Neuronal stem cell (in vitro differentiated cells): ENCODE measurements around the gene FCHSD1.

Source experiments
- DNase-seq: peaks from one replicate; pipeline ENCODE4 v3.0.0-alpha.2; 2013; ENCODE audit warnings: low spot score
- H2AFZ ChIP-seq: one replicate; pipeline ENCODE4 v1.6.1; 2013; ENCODE audit warnings: mild to moderate bottlenecking, low read length, inconsistent platforms
- H2AK5ac ChIP-seq: 2 replicates; pipeline ENCODE4 v1.6.1; 2013; ENCODE audit warnings: low read depth, mild to moderate bottlenecking, inconsistent platforms, low read length, moderate library complexity, mixed read lengths
- H2BK120ac ChIP-seq: 2 replicates; pipeline ENCODE4 v1.6.1; 2013; ENCODE audit warnings: low read depth, mild to moderate bottlenecking, inconsistent platforms, low read length, moderate library complexity, mixed read lengths
- H2BK12ac ChIP-seq: one replicate; pipeline ENCODE4 v1.6.1; 2013; ENCODE audit warnings: low read length, inconsistent platforms
- H2BK15ac ChIP-seq: 2 replicates; pipeline ENCODE4 v1.6.1; 2013; ENCODE audit warnings: mild to moderate bottlenecking, low read length, inconsistent platforms, mixed read lengths
- H2BK5ac ChIP-seq: one replicate; pipeline ENCODE4 v1.6.1; 2013; ENCODE audit warnings: inconsistent platforms, mild to moderate bottlenecking, low read length, moderate library complexity
- H3K14ac ChIP-seq: one replicate; pipeline ENCODE4 v1.6.1; 2013; ENCODE audit warnings: low read length, inconsistent platforms
- H3K18ac ChIP-seq: 2 replicates; pipeline ENCODE4 v1.6.1; 2013; ENCODE audit warnings: low read length, inconsistent platforms
- H3K23ac ChIP-seq: 2 replicates; pipeline ENCODE4 v1.6.1; 2013; ENCODE audit warnings: low read depth, mild to moderate bottlenecking, mixed read lengths, low read length, inconsistent platforms; ENCODE audit not compliant: poor library complexity
- H3K27ac ChIP-seq: replicated peaks from 3 replicates; pipeline ENCODE4 v1.5.1; 2013; ENCODE audit warnings: low read length, inconsistent platforms
- H3K27me3 ChIP-seq, 3 experiments: 2 replicates each; pipeline ENCODE4 v1.6.1; 2013; ENCODE audit warnings: low read length in 3 of 3, mild to moderate bottlenecking in 2 of 3, inconsistent platforms in 1 of 3, low read depth in 1 of 3, mixed read lengths in 1 of 3, moderate library complexity in 1 of 3; ENCODE audit not compliant: control insufficient read depth in 3 of 3, insufficient read depth in 3 of 3
- H3K36me3 ChIP-seq, 2 donors: replicated peaks in 1 of 2; 2 replicates each; pipeline ENCODE4 v1.6.1; 2013; ENCODE audit warnings: low read length in 2 of 2; ENCODE audit not compliant: control insufficient read depth in 2 of 2, insufficient read depth in 2 of 2
- H3K4ac ChIP-seq: 2 replicates; pipeline ENCODE4 v1.6.1; 2013; ENCODE audit warnings: inconsistent platforms, mild to moderate bottlenecking, low read length, moderate library complexity
- H3K4me1 ChIP-seq, 2 donors: 1 replicate in 1 of 2; 2 replicates in 1 of 2; pipeline ENCODE4 v1.6.1; 2013; ENCODE audit warnings: low read length in 2 of 2, low read depth in 1 of 2; ENCODE audit not compliant: control insufficient read depth in 2 of 2, insufficient read depth in 1 of 2
- H3K4me2 ChIP-seq: one replicate; pipeline ENCODE4 v1.6.1; 2013; ENCODE audit warnings: mild to moderate bottlenecking, low read length, inconsistent platforms; ENCODE audit not compliant: insufficient read depth, poor library complexity, severe bottlenecking
- H3K4me3 ChIP-seq, 2 donors: 2 replicates each; pipeline ENCODE4 v1.5.1; 2013; ENCODE audit warnings: low read length in 2 of 2, mild to moderate bottlenecking in 2 of 2, inconsistent platforms in 1 of 2, moderate library complexity in 1 of 2
- H3K79me1 ChIP-seq: one replicate; pipeline ENCODE4 v1.6.1; 2013; ENCODE audit warnings: low read depth, mild to moderate bottlenecking, inconsistent platforms, low read length, moderate library complexity
- H3K9ac ChIP-seq: one replicate; pipeline ENCODE4 v1.6.1; 2013; ENCODE audit warnings: mild to moderate bottlenecking, low read depth, low read length, inconsistent platforms; ENCODE audit not compliant: poor library complexity
- H3K9me3 ChIP-seq, 2 donors: replicated peaks in 1 of 2; 2 replicates each; pipeline versions ENCODE3 to v1.6.1; 2013; ENCODE audit warnings: low read length in 2 of 2, mild to moderate bottlenecking in 2 of 2, inconsistent platforms in 1 of 2, low read depth in 1 of 2, mixed read lengths in 1 of 2, moderate library complexity in 1 of 2; ENCODE audit not compliant: control insufficient read depth in 2 of 2, insufficient read depth in 1 of 2
- H4K8ac ChIP-seq: one replicate; pipeline ENCODE4 v1.6.1; 2013; ENCODE audit warnings: low read depth, mild to moderate bottlenecking, inconsistent platforms, low read length, moderate library complexity
- H4K91ac ChIP-seq: one replicate; pipeline ENCODE4 v1.6.1; 2013; ENCODE audit warnings: low read length, low read depth, mild to moderate bottlenecking, inconsistent platforms; ENCODE audit not compliant: poor library complexity
- WGBS, 2 donors: extraction: QIAGEN DNeasy Blood & Tissue Kit; methylation state at CpG; one replicate each; pipeline ENCODE4 v1.1.7; 2013; ENCODE audit warnings: missing lambda C conversion rate in 2 of 2, mixed read lengths in 1 of 2; ENCODE audit not compliant: insufficient read length in 2 of 2, insufficient replicate concordance in 1 of 2; ENCODE audit errors: extremely low coverage in 2 of 2; 5-methylcytosine and 5-hydroxymethylcytosine counted together

The FCHSD1 gene

DNA sequence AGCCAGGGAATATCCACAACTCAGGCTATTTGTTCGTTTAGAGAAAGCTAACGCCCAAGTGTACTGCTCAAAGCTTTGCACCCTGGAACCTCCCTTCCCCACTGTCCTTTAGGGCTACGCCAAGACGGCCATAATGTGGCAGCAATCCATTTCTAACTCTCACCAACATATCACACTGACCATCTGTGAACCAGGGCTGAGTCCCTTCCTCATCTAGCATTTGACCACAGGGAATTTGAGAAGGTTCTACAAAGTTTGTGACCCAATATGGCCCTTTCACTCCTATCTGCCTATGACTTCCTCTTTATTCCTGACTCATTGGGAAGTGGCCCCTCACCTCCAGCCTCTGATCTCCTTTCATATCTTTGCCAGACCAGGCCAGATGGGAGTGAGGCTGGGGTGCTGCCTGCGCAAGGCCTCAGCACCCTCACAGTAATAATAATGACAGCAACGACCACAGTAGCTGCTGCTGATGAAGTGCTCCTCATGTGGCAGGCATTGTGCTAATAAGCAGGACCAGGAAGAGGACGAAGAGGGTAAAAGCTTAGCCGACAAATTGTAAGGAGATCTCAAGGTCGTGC, 40.2 kb upstream of the FCHSD1 start:
- Histone ChIP-seq H3K4me3 (no peak overlapping the region), H4K91ac (no peak overlapping the region), H4K8ac (no peak overlapping the region), H3K27ac (no peak overlapping the region), H2AK5ac (no peak overlapping the region), H3K18ac (no peak overlapping the region), H3K9ac (no peak overlapping the region), H3K4me1 (peaks cover 22 to 29% of the 10 kb centered on the region in 2 donors), H3K23ac (no peak overlapping the region), H2AFZ (no peak overlapping the region), H3K4ac (no peak overlapping the region), H3K4me2 (no peak overlapping the region), H3K14ac (no peak overlapping the region), H3K79me1 (no peaks in the 10 kb centered on the region), H3K27me3 (peaks cover 0 to 23% (median 0%) of the 10 kb centered on the region in 3 experiments), H2BK5ac (no peak overlapping the region), H2BK12ac (no peak overlapping the region), H2BK120ac (no peak overlapping the region), H3K36me3 (no peaks in the 10 kb centered on the region), H2BK15ac (no peak overlapping the region), H3K9me3 (no peaks in the 10 kb centered on the region)
- no CpG with 5 or more reads among the region's 9 CpGs for WGBS, 2 donors
- no peak for DNase-seq

DNA sequence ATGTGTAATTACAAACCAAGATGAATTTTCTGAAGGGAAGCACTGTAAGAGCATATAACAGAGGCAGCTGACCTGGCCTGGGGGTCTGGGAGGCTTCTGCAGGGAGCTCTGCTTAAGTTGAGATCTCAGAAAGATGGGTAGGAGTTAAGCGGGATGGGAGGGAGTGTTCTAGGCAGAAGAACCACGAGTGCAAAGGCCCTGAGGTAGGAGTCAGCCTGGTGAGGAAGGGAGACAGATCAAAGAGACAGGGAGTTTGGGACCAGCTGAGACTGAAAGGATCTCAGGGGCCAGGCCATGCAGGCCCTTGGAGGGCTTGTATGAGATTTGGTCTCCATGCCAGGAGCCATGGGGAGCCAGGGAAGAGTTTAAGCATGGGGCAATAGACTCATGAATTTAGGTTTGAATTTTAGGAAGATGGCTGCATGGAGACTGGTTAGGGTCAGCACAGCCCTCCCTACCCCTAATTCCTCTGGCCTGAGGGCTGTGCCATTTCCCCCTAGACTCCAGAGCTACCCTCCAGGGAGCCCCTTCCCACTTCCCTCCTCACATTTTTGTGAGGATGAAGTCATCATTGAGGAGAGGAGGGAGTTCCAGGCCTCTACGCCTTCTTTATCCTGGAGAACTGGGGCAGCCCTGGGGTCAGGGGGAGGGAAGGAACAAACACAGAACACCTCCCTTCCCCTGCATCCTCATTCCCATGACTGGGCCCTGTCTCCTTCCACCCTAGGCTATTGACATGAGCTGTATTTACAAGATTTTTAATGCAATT, 35.6 kb upstream of the FCHSD1 start:
- no CpG with 5 or more reads among the region's 3 CpGs for WGBS, 2 donors
- Histone ChIP-seq H2AK5ac (peak overlapping the region; percentile 79), H2AFZ (peak overlapping the region; percentile 69), H3K23ac (no peak overlapping the region), H3K79me1 (no peaks in the 10 kb centered on the region), H2BK15ac (no peak overlapping the region), H3K14ac (no peak overlapping the region), H3K27me3 (peaks cover 0 to 10% (median 0%) of the 10 kb centered on the region in 3 experiments), H3K27ac (peak overlapping the region; percentile 65), H3K4me1 (peaks cover 23 to 27% of the 10 kb centered on the region in 2 donors), H3K4me3 (no peak overlapping the region), H3K4ac (no peak overlapping the region), H3K36me3 (no peaks in the 10 kb centered on the region), H2BK120ac (peak overlapping the region; percentile 78), H3K4me2 (no peak overlapping the region), H3K9me3 (no peaks in the 10 kb centered on the region), H3K18ac (peak overlapping the region; percentile 7), H2BK12ac (no peak overlapping the region), H2BK5ac (no peak overlapping the region), H4K91ac (no peak overlapping the region), H4K8ac (no peak overlapping the region), H3K9ac (no peak overlapping the region)
- no peak for DNase-seq

DNA sequence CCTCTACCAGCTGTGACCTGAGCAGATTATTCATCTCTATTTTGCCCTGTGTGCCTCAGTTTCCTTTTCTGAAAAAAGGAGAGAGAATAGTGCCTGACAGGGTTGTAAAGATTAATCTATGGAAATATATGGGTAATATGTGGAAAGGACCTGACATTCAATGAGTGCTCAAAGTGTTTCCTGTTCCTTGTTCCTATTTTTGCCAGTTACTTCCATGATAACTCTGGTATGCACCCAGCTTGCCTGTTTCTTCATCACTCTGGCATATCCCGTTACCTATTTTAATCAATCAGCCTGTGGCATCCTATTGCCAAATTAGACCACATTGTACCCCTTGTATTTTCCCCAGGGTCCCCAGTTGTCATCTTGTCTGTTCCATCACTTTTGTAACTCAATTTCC, 34.4 kb upstream of the FCHSD1 start:
- no peaks in the 10 kb centered on the region for H3K36me3 ChIP-seq
- no peak overlapping the region for H2BK12ac ChIP-seq
- H3K27me3 ChIP-seq = peaks cover 0 to 1% (median 0%) of the 10 kb centered on the region in 3 experiments
- no peak overlapping the region for H3K27ac ChIP-seq
- H3K79me1 ChIP-seq = peaks cover 3% of the 10 kb centered on the region
- no peak overlapping the region for H3K18ac ChIP-seq
- H3K4ac ChIP-seq = no peak overlapping the region
- H4K8ac ChIP-seq = no peak overlapping the region
- H3K4me1 ChIP-seq = peaks cover 32 to 36% of the 10 kb centered on the region in 2 donors
- no peak overlapping the region for H3K4me2 ChIP-seq
- no peak for DNase-seq
- no peak overlapping the region for H3K4me3 ChIP-seq
- no peak overlapping the region for H4K91ac ChIP-seq
- H2AK5ac ChIP-seq = no peak overlapping the region
- no peak overlapping the region for H2AFZ ChIP-seq
- H2BK15ac ChIP-seq = no peak overlapping the region
- WGBS, 2 donors = no CpG with 5 or more reads among the region's 1 CpG
- no peak overlapping the region for H3K9ac ChIP-seq
- H3K23ac ChIP-seq = no peak overlapping the region
- no peak overlapping the region for H3K14ac ChIP-seq
- no peaks in the 10 kb centered on the region for H3K9me3 ChIP-seq
- no peak overlapping the region for H2BK120ac ChIP-seq
- H2BK5ac ChIP-seq = no peak overlapping the region

DNA sequence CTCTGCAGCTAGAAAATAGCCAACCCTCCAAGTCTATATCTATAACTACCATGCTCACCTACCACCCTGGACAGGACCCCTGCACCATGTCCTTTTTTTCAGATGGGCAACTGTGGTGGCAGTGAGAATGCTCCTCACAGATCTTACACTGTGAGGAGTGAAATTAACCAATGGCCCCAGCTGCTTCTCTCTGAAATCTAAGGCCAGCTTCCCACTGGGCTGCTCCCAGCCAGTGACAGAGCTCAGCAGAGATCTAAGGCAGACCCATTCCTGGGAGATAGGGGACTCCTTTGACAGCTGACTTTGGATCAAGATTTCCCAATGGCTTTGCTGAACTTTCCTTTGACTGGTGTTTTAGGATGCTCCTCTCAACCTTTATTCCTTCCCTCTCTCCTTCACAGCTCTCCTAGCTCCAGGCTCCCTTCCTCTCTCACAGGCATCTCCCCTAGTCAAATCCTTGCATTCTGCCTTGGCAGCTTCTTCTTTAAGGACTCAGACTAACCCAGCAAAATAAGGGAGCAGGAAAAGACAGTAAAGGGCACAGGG, 32.5 kb upstream of the FCHSD1 start:
- Histone ChIP-seq H3K4me2 (no peak overlapping the region), H3K23ac (no peak overlapping the region), H3K4me1 (peaks cover 40 to 42% of the 10 kb centered on the region in 2 donors), H3K27ac (no peak overlapping the region), H2AFZ (peak overlapping the region; percentile 66), H2BK5ac (no peak overlapping the region), H3K36me3 (peaks cover 0 to 8% of the 10 kb centered on the region in 2 donors), H3K9ac (no peak overlapping the region), H2BK15ac (no peak overlapping the region), H3K9me3 (no peaks in the 10 kb centered on the region), H3K18ac (no peak overlapping the region), H3K14ac (no peak overlapping the region), H3K79me1 (peaks cover 10% of the 10 kb centered on the region), H2BK120ac (no peak overlapping the region), H4K91ac (no peak overlapping the region), H3K27me3 (no peaks in the 10 kb centered on the region), H2AK5ac (no peak overlapping the region), H4K8ac (no peak overlapping the region), H2BK12ac (no peak overlapping the region), H3K4ac (no peak overlapping the region), H3K4me3 (no peak overlapping the region)
- no peak for DNase-seq
